HG03064 (cell line): ENCODE measurements around the gene TBL1XR1.
"Not testable (repeated sequence)": the region's sequence is repeated elsewhere in the genome, so short reads cannot be mapped to it uniquely, and the experiment has no call there.

ENCODE experiments used
- ATAC-seq: cut with Tn5 transposase; IDR thresholded peaks from one replicate; pipeline ENCODE4 v1.9.1; 2021; ENCODE audit warnings: low read depth; ENCODE audit not compliant: unreplicated experiment

TBL1XR1 gene

DNA sequence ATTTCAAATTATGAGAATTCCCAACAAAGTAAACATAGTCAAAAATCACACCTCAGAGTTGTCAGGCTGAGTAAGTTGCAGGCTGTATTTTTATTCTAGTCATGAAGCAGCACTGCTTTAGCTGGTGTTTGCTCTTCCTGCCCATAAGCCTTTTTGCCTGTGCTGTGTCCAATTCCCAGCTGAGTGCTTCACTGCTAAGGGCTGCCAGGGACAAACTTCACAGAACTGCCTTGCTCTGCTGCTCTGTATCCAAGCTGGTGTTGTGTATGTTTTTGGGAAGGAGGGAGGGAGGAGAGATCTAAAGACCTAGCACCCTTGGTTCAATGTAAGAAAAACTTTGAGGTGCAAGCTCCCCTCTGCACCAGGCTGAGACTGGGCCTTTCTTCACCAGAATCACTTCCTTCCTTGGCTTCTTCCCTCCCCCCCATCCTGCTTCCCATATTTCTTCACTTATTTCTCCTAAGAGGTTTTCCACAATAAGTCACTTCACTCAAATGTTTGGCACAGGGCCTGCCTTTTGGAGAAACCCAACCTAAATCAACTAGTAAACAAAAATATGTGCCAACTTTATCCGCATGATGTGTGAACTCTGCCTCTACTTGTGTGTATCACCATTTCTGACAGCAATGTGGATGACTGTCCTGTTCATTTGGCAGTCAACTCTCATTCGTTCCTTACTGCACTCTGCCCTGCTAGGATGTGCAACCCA is 156.1 kb downstream of the TBL1XR1 start:
- ATAC-seq, result no peak

DNA sequence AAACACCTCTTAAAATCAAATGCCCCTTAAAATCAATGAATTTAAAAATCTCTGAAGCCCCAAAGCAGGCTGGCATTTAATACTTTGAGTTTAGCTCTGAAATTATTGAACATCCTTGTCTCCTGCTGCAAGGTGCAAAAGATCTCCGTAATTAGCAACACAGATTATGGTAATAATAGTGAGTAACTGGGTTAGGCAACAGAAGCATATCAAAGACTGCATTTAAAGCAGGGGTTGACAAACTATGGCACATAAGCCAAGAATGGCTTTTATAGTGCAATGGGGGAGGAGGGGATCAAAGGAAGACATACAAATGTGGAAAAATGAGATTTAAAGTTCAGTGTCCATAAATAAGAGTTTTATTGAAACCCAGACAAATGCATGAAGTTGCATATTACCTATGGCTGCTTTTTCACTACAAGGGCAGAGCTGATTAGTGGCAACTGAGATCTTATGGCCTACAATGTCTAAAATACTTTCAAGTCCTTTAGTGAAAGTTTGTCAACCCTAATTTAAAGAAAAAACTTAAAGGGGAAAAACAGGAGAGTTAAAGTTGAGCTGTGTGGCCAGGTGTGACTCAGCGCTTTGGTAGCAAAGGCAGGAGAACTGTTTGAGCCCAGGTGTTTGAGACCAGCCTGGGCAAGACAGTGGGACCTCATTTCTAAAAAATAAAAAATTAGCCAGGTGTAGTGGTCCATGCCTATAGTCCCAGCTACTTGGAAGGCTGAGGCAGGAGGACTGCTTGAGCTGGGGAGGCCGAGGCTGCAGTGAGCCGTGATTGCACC is 157.6 kb downstream of the TBL1XR1 start:
- ATAC-seq, result no peak

DNA sequence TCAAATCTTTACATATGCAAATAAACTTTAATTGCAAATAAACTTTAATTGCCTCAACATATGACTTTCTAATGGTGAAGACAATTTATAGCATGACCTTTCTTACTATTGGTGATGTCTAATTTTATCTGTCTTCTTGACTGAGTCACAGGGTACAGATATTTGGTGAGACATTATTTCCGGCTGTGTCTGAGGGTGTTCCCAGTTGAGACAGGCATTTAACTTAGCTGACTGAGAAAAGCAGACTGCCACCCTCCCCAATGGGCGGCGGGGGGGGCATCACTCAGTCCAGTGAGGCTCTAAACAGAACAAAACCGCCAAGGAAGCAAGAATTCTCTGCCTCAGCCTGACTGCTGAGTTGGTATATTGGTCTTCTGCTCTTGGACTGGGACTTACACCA is 160.0 kb downstream of the TBL1XR1 start:
- no peak for ATAC-seq

DNA sequence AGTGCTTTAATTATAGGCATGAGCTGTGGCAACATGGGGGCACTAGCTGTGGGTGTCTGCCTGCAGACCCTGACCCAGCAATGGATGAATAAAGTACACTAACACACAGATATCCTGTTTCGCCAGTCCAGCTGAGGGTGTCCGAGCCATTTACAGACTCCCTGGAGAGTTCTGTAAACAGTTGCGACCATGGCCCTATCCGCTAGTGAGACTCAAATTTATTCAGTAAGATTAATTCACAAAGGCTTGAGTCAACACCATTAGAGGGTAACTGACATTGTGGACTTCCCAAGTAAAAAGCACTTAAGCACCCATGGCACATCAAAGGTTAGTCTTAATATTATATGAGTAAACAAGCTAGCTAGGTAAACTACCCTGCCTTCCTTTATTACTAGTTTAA is 161.6 kb downstream of the TBL1XR1 start:
- no peak for ATAC-seq

DNA sequence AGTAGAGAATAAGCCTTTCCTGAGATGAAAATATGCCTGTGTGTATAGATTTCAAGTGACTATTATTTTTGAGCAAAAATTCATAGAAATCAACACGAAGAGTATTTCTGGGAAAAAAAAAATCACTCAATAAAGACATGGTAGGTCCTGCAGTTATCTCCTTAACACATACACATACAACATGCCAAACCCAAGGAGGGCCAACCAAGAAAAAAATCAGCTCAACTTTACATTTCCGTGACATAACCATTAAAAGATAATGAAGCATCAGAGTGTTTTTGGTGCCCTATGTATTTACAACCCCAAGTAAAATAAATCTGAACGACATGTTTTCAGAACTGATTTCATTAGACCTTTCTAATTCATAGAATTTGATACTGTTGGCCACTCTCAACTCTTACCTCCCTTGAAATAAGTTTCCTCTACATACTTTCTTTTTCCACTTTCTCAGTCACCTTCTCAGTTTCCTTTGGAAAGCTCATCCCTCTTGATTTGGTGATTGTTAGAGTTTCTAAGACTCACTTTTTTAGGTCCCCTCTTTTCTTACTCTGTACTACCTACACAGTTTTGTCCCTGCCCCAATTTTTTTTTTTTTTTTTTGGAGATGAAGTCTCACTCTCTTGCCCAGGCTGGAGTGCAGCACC is 162.3 kb downstream of the TBL1XR1 start:
- no peak for ATAC-seq

DNA sequence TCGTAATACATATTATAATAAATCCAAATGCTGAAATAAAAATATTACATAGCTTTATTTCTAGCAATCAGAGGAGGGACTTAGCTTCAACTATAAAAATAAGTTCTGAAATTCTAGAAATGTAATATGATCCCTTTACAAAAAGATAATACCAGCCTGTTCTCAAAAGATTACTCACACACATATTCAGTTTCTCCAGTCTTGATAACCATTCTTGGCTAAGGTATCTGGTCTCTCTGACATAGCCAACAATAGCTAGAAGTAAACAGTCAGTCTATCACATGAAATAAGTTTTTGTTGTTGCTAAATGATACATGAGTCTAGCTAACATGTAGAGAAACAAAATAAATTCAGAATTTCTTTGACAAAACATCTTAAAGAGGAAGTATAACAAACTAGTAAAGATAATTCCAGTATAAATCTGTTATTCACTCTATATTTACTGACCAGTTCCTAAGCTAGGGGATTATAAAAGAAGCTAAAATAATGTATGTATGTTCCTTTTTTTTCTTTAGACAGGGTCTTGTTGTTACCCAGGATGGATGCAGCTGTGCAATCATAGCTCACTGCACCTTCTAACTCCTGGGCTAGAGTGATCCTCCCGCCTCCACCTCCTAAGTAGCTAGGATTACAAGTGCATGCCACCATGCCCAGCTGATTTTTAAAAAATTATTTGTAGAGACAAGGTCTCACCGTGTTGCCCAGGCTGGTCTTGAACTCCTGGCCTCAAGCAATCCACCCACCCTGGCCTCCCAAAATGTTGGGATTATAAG is 170.6 kb downstream of the TBL1XR1 start:
- ATAC-seq, result no peak

DNA sequence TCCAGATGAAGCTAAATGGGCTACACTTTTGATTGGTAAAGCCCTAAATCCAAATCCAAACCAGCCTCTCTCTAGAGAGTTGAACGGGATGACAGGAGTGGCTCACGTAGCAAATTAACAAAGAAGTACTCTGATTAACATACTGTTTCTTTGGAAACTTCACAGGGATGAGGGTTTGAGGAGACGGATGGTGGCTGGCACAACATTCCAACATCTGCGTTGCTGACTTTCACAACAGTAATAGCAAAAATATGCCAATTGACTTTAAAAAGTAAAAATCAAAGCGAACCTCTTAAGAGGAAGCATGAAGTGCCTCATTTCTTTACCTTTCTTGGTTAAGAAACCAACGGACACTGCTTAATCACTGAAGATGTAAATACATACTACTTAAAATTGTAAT is 181.4 kb downstream of the TBL1XR1 start:
- ATAC-seq, result no peak

DNA sequence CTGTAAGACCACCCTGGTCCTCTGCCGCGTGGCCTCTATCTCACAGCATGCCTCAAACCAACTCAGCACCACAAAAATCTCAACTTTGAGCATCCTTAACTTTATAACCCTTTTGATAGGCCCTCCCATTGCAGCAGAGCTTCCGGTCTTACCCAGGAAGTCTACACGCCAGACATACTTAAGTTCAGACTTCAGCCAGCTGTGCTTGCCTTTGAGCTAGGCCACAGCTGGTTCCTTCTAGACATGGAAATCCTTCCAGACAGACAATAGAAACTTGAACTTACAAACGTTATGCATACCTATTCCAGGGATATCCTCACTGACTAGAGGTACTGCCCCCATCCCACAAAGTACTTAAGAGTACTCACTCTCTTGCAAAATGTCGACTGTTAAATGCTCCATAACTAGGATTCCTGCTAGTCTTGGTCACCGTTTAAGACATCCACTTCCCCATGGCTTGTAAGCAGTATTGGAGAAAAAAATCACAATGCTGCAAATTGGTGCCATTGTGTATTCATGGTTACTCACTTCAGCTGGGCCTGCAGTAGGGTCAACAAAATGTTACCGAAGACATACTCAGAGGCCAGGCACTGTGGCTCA is 183.5 kb downstream of the TBL1XR1 start:
- ATAC-seq, result no peak

DNA sequence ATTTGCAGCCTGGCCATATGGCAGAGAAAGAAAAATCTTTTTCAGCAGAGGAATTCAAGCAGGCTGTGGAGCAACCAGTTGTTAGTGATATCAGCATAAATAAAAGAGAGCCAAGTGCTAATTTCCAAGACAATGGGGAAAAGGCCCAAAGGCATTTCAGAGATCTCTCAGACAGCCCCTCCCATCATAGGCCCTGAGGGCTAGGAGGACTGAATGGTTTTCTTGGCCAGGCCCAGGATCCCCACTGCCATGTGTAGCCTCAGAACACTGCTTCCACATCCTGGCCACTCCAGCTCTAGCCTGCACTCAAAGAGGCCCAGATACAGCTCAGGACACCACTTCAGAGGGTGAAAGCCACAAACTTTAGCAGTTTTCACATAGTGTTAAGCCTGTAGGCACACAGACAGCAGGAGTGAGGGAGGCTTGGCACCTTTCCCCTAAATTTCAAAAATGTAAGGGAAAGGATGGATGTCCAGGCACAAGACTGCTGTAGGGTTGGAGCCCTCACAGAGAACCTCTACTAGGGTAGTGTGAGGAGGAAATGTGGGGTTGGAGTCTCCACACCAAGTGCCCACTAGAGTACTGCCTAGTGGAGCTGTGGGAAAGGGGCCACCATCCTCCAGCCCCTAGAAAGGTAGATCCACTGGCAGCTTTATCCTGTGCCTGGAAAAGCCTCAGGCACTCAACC is 191.4 kb downstream of the TBL1XR1 start:
- ATAC-seq, result no peak

DNA sequence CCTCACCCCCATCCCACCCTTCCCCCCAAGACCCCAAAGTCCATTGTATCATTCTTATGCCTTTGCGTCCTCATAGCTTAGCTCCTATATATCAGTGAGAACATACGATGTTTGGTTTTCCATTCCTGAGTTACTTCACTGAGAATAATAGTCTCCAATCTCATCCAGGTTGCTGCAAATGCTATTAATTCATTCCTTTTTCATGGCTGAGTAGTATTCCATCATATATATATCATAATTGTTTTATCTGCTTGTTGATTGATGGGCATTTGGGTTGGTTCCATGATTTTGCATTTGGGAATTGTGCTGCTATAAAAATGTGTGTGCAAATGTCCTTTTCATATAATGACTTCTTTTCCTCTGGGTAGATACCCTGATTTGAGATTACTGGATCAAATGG is 197.1 kb downstream of the TBL1XR1 start:
- ATAC-seq, result not testable (repeated sequence)

DNA sequence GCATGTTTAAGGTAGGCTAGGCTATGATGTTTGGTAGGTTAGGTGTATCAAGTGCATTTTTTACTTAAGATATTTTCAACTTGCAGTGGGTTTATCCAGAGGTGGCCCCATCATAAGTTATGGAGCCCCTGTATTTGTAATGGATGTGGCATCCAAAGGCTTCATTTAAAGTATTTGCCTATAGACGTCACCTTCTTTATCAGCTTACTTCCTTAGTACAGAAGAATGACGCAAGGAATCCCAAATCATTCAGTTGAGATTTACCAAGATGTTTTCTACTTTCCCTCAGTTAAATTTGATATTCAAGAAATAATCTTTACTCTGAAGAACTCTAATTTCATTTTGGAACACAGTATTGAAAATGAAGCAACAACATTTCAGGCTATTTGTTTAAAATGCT is 201.3 kb downstream of the TBL1XR1 start:
- ATAC-seq, result no peak

DNA sequence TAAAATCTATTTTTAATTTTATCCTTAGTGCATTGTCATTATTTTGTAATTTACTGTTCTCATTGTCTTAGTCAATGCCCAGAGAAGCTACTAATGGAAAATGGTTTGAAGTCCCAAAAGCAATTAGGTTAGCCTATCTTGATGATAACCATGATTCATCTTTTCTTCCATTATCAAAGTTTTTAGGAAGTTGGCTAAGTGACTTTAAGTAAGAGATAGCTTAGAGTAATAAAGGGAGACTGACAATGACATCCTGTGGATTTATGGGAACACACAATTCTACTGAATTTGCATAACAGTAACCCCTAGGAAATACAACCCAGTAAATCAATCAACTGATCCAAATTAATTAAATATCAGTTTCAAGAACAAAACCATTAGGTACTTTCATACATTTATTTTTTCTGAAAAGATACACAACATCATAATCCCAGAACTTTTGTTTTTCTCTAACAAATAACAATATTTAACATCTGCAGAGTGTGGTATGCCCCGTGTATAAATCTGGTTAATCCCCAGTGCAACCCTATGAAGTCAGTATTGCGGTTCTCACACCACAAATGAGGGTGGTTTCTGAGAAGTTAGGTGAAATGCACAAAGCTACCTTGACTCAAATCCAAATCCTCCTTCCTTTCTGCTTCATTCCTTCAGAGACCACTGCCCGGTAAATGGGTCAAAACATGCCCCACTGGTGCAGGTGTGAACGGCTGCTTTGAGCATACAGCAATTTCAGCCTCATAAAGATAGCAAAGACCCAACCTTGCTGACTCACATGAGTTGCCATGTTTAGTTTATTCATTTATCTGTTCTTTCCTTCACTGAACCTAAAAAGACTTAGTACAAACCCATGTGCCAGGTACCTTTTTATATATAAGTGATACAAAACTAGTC is 202.1 kb downstream of the TBL1XR1 start:
- ATAC-seq, result no peak

DNA sequence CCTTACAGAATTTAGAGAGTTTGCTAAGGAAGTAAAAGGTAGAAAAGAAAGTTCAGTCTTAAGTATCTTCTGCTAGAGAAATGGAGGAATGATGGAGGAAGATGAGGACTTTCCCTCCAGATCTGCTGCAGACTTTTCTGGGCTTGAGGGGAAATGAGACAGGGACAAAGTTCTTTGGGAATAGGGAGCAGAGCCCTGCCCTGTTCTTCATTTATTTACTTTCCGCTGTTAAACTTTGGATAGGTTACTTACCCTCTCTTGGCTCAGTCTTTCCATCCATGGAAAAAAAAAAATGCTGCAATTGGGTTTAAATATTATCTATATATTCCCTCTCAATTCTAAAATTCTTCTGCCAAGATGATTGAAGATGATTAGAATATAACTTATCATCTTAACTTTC is 202.9 kb downstream of the TBL1XR1 start:
- no peak for ATAC-seq

DNA sequence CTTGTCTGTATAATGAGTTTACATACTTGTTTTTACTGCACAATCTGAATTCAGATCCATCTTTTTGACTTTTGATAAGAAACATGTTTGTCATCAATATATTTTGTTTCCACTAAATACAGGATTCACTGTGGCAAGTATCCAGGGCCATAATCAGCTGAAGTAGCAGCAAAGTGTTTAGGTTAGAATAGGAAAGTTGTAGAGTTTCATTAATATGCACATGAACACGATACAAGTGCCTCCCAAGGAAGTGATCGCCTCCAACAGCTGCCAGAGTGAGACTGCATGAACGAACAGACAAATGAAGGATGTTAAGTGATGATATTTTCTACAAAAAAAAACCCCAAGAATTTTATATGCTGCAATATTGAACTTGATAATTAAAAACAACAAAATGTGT is 204.3 kb downstream of the TBL1XR1 start:
- no peak for ATAC-seq

DNA sequence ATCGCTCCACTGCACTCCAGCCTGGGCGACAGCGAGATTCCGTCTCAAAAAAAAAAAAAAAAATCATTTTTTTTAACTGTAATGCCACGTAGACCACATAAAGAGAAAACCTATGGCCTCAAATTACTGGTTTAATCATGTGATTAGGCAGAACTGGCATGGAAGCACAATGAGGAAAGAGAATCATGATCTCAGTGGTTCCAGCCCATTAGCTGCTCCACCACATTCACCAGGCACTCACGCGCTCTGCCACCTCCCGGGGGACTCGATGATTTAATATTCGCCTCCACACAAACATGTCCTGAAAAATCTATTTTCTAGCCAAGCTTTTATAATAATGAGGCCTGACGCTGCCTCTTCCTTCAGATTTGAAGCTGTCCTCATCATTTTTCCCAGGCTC is 204.7 kb downstream of the TBL1XR1 start:
- ATAC-seq, result no peak

DNA sequence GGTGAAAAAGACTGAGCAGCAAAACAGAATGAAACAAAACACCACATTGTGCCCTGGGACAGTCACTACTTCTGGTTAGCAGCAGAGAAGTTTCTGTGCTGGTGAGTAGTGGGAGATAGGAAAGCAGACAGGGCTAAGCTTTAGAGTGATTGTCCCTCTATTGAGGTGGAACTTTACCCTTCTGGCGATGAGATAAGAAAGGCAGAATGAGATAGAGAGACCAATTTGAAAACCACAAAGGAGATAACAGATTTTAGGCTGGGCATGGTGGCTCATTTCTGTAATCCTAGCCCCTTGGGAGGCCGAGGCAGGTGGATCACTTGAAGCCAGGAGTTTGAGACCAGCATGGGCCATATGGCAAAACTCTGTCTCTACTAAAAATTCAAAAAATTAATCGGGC is 208.5 kb downstream of the TBL1XR1 start:
- no peak for ATAC-seq

DNA sequence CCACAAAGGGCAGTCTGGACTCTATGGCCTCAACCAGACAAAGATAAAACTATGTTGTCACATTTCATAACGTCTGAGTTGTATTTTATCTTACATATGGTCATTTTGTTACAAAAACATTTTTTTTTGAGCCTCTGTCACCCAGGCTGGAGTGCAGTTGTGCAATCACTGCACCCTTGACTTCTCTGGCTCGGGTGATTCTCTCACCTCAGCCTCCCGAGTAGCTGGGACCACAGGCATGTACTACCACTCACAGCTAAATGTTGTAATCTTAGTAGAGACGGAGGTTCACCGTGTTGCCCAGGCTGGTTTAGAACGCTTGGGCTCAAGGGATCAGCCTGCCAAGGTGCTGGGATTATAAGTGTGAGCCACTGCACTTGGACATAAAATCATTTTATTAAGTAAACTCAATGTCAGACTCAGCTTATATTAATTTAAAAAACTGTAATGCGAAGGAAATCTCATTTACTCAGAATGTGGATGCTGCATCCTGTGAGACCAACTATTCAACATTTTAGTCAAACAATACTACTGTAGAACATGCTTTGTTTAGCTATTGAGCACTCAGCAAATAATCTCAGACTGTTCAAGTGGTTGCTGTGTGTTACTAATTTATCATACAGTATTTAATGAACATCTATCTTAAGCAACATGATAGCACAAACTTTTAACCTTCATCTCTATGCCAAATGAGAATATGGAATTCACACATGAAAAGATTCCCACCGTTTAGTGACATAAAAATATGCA is 209.2 kb downstream of the TBL1XR1 start:
- ATAC-seq, result no peak

DNA sequence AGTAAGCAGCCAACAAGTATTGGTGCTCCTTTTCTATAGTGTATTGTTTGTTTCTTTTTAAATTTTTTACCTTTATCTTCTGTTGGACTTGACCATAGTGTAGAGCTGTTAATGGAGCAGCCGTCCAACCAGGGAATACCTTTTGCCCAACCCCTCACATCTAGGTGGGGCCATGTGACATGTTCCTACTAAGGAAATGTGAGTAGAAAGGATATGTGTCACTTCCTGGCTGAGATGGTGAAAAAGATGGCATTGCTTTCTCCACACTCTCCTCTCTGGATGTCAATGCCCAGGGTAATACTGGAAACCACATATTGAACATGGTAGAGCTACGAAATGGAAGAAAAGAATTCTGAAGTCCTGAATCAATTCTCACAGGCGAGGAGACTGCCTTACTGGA is 218.8 kb downstream of the TBL1XR1 start:
- ATAC-seq, result no peak
